K562 (cell line): ENCODE data around the gene KRT14. TPM values are rescaled to one million over a fixed set of nuclear protein-coding genes. Genes with fewer than 3 reads are reported as not detected.

Source experiments
- FOXJ2 ChIP-seq: fragments of 200-800 bp; sonication (Bioruptor generic); IDR thresholded peaks from 2 replicates; pipeline ENCODE4 v1.6.1; 2016; ENCODE audit warnings: missing genetic modification characterization, missing compliant biosample characterization
- FUS ChIP-seq: fragments of 200-400 bp; formaldehyde crosslinking; optimal IDR thresholded peaks from 2 replicates; pipeline ENCODE3; 2017; ENCODE audit warnings: low read depth, low read length
- KDM2B ChIP-seq: fragments of 250-450 bp; sonication (Bioruptor Pico); IDR thresholded peaks from 2 replicates; pipeline ENCODE4 v1.8.0; 2021; ENCODE audit warnings: mild to moderate bottlenecking, moderate library complexity
- MED1 ChIP-seq: sonication (generic); formaldehyde crosslinking; IDR thresholded peaks from 2 replicates; pipeline ENCODE4 v1.8.1; 2023; ENCODE audit warnings: missing genetic modification reagents, borderline replicate concordance
- NCOA2 ChIP-seq, 2 experiments: fragments of 450-650 bp; IDR thresholded peaks; 2 replicates each; pipeline ENCODE4 v1.6.1; 2018; ENCODE audit warnings: mild to moderate bottlenecking in 2 of 2, moderate library complexity in 1 of 2; ENCODE audit not compliant: partially characterized antibody in 2 of 2
- ZBTB7A ChIP-seq: IDR thresholded peaks from 2 replicates; pipeline ENCODE4 v1.6.1; 2011; ENCODE audit warnings: low read depth, mild to moderate bottlenecking, low read length, moderate library complexity, borderline replicate concordance; ENCODE audit not compliant: control insufficient read depth
- ZNF175 ChIP-seq: fragments of 200-800 bp; sonication (Bioruptor generic); IDR thresholded peaks from 2 replicates; pipeline ENCODE4 v1.6.1; 2016; ENCODE audit warnings: low read depth, mild to moderate bottlenecking, missing genetic modification characterization, missing compliant biosample characterization
- ZNF253 ChIP-seq: fragments of 250-450 bp; sonication (Bioruptor Pico); conservative IDR thresholded peaks from 2 replicates; pipeline ENCODE4 v1.6.1; 2021; ENCODE audit warnings: mild to moderate bottlenecking
- ZNF316 ChIP-seq: fragments of 450-650 bp; IDR thresholded peaks from 2 replicates; pipeline ENCODE4 v1.6.1; 2016
- polyA plus RNA-seq, 8 experiments: library from polyadenylated mRNA; depleted of rRNA in 4 of 8; stranded (reverse) in 5 of 8; unstranded in 3 of 8; fragments of >200 nt; fragmentation: Nextera tagmentation in 2 of 8; fragmentation: Illumina TruSeq in 1 of 8; extraction: Ambion mirVana in 2 of 8; extraction: Trizol in 1 of 8; gene quantifications; 2 replicates each; pipeline versions ENCODE4 v1.2.1 to v1.2.3, GENCODE V29; 2011 to 2014; ENCODE audit warnings: inconsistent platforms in 1 of 8, missing spikeins in 1 of 8
- total RNA-seq, 7 experiments: library from RNA; depleted of rRNA in 6 of 7; stranded (reverse); fragments of >200 nt in 6 of 7; fragmentation: Illumina TruSeq in 2 of 7; extraction: Trizol in 2 of 7; gene quantifications; 2 replicates each; pipeline versions ENCODE4 v1.2.1 to v1.2.3, GENCODE V29; 2011 to 2021; ENCODE audit warnings: low replicate concordance in 1 of 7
- TF ChIP-seq, protein P1 (sequence below), 3 experiments: fragments of 200-800 bp in 1 of 3; fragments of 250-450 bp in 1 of 3; fragments of 450-650 bp in 1 of 3; sonication (Bioruptor Pico) in 1 of 3; sonication (Bioruptor generic) in 1 of 3; formaldehyde crosslinking in 1 of 3; IDR thresholded peaks; 2 replicates each; pipeline versions ENCODE4 v1.6.1 to v1.8.0; 2016 to 2022; ENCODE audit warnings: mild to moderate bottlenecking in 2 of 3, missing genetic modification characterization in 2 of 3, missing compliant biosample characterization in 1 of 3, moderate library complexity in 1 of 3
- TF ChIP-seq, protein P2 (sequence below): fragments of 450-650 bp; formaldehyde crosslinking; IDR thresholded peaks from 2 replicates; pipeline ENCODE4 v1.4.0; 2020; ENCODE audit warnings: mild to moderate bottlenecking, moderate library complexity
- TF ChIP-seq, protein P3 (sequence below): sonication (generic); formaldehyde crosslinking; IDR thresholded peaks from 2 replicates; pipeline ENCODE4 v1.9.0; 2022; ENCODE audit warnings: mild to moderate bottlenecking, missing genetic modification reagents

Gene KRT14
- total and polyA plus RNA-seq, 9 of the 15 experiments (the other 6 are each of a cell fraction or from before 2014, with no cell fraction given) = 0.22 TPM; not detected in 8

DNA sequence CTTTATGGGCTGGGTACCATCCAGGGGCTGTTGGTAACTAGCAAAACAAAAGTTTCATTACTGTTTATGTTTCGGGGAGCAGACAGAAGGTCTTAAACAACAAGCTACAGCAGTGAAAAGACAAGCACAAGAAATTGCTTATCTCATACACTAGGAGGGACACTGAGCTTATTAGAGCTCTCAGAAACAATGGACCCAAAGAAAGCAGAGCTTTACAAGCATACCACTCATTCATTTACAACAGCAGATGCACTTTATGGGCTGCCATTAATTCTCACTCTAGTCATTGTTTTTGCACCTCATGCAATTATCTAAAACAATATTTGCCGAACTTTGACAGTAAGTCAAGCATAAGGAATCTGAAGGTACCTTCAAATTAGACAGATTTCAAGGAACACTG lies 15.8 kb upstream of the KRT14 start (continued):
- TF ChIP-seq, protein P1, sequence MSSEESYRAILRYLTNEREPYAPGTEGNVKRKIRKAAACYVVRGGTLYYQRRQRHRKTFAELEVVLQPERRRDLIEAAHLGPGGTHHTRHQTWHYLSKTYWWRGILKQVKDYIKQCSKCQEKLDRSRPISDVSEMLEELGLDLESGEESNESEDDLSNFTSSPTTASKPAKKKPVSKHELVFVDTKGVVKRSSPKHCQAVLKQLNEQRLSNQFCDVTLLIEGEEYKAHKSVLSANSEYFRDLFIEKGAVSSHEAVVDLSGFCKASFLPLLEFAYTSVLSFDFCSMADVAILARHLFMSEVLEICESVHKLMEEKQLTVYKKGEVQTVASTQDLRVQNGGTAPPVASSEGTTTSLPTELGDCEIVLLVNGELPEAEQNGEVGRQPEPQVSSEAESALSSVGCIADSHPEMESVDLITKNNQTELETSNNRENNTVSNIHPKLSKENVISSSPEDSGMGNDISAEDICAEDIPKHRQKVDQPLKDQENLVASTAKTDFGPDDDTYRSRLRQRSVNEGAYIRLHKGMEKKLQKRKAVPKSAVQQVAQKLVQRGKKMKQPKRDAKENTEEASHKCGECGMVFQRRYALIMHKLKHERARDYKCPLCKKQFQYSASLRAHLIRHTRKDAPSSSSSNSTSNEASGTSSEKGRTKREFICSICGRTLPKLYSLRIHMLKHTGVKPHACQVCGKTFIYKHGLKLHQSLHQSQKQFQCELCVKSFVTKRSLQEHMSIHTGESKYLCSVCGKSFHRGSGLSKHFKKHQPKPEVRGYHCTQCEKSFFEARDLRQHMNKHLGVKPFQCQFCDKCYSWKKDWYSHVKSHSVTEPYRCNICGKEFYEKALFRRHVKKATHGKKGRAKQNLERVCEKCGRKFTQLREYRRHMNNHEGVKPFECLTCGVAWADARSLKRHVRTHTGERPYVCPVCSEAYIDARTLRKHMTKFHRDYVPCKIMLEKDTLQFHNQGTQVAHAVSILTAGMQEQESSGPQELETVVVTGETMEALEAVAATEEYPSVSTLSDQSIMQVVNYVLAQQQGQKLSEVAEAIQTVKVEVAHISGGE (CRISPR knock-in tag; IDR thresholded peaks at IDR 0.05) = no peak
- TF ChIP-seq ZBTB7A (no peak), FOXJ2 (tag) (no peak), MED1 (CRISPR knock-in tag) (no peak), ZNF253 (CRISPR knock-in tag) (no peak), FUS (no peak), ZNF175 (CRISPR knock-in tag) (no peak), KDM2B (CRISPR knock-in tag) (no peak), ZNF316 (no peak), NCOA2 (IDR thresholded peaks at IDR 0.05; ENCODE audit: partially characterized antibody in 2 of 2) (no peak)
- TF ChIP-seq, protein P2, sequence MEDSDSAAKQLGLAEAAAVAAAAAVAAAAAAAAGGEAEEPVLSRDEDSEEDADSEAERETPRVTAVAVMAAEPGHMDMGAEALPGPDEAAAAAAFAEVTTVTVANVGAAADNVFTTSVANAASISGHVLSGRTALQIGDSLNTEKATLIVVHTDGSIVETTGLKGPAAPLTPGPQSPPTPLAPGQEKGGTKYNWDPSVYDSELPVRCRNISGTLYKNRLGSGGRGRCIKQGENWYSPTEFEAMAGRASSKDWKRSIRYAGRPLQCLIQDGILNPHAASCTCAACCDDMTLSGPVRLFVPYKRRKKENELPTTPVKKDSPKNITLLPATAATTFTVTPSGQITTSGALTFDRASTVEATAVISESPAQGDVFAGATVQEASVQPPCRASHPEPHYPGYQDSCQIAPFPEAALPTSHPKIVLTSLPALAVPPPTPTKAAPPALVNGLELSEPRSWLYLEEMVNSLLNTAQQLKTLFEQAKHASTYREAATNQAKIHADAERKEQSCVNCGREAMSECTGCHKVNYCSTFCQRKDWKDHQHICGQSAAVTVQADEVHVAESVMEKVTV = no peak
- TF ChIP-seq, protein P3, sequence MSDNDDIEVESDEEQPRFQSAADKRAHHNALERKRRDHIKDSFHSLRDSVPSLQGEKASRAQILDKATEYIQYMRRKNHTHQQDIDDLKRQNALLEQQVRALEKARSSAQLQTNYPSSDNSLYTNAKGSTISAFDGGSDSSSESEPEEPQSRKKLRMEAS (CRISPR knock-in tag) = no peak
